Measurements from ENCODE around the gene KIAA1671.

Gene KIAA1671

DNA sequence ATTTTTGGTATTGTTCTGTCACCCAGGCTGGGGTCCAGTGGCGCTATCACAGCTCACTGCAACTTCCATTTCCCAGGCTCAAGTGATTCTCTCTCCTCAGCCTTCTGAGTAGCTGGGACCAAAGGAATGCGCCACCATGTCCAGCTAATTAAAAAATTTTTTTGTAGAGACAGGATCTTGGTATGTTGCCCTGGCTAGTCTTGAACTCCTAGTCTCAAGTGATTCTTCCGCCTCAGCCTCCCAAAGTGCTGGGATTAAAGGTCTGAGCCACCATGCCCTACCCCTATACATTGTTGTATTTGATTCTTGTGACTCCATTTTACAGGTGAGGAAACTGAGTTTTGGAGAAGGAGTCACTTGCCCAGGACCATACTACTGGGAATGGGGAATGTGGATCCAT lies 11.9 kb downstream of the KIAA1671 start:
- TF ChIP-seq ZNF274 (IDR thresholded peaks at IDR 0.05; ENCODE audit: low read depth, low read length) (no peak), YY1 (IDR thresholded peaks at IDR 0.05; ENCODE audit: insufficient read depth, insufficient read length) (no peak), SUZ12 (IDR thresholded peaks at IDR 0.05; ENCODE audit: extremely low read depth, insufficient read depth, insufficient read length) (no peak)
- Histone ChIP-seq H3K27me3 (ENCODE audit: insufficient read depth, insufficient read length) (no peaks in the 10 kb centered on the region), H3K9ac (ENCODE audit: insufficient read length, low read depth) (no peak overlapping the region), H3K36me3 (ENCODE audit: insufficient read depth, insufficient read length, low read length) (no peaks in the 10 kb centered on the region), H3K4me1 (ENCODE audit: insufficient read depth, insufficient read length) (peaks cover 4% of the 10 kb centered on the region), H3K9me3 (ENCODE audit: insufficient read depth, low read length) (no peaks in the 10 kb centered on the region), H3K4me3 (ENCODE audit: insufficient read length, low read depth) (no peak overlapping the region)
- no peak for DNase-seq (ENCODE audit: low read depth, low spot score)

- H3K36me3 ChIP-seq (ENCODE audit: insufficient read depth, insufficient read length, low read length) = no peaks in the 10 kb centered on the region
- H3K4me1 ChIP-seq (ENCODE audit: insufficient read depth, insufficient read length) = peaks cover 4% of the 10 kb centered on the region
- H3K9ac ChIP-seq (ENCODE audit: insufficient read length, low read depth) = no peak overlapping the region
- no peaks in the 10 kb centered on the region for H3K9me3 ChIP-seq (ENCODE audit: insufficient read depth, low read length)
- no peaks in the 10 kb centered on the region for H3K27me3 ChIP-seq (ENCODE audit: insufficient read depth, insufficient read length)
- no peak overlapping the region for H3K4me3 ChIP-seq (ENCODE audit: insufficient read length, low read depth)
- no peak for DNase-seq (ENCODE audit: low read depth, low spot score)
- no peak for TF ChIP-seq YY1 (IDR thresholded peaks at IDR 0.05; ENCODE audit: insufficient read depth, insufficient read length)
- no peak for TF ChIP-seq SUZ12 (IDR thresholded peaks at IDR 0.05; ENCODE audit: extremely low read depth, insufficient read depth, insufficient read length)
- TF ChIP-seq ZNF274 (IDR thresholded peaks at IDR 0.05; ENCODE audit: low read depth, low read length) = no peak
These were observed 13.5 kb downstream of the KIAA1671 start for GRCh38 chr22:24965822-24966626.

DNA sequence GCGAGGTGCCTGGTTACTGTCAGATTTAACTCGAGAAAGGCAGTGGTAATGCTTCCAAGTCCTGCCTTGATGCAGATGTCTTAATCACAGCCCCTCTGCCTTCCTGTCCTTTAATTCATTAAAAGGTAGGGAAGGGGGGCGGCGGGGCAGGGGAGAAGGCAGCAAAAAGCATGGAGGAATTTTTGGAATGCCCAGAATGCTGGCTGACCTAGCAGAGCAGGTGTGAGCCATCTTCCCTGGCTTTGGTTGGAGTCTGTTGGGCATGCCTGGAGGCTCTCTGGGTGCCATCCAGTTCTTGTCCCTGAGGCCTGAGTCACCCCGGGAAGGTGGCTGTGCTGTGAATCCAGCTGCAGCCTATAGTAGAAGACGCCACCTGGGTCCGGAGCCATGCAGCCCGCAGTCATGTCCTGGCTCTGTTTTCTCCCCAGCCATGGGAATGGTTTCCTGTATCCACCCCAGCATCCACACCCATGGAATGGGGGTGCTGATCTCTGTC lies 15.6 kb downstream of the KIAA1671 start:
- peak; percentile 50 for DNase-seq (ENCODE audit: low read depth, low spot score)
- TF ChIP-seq ZNF274 (IDR thresholded peaks at IDR 0.05; ENCODE audit: low read depth, low read length) (no peak), SUZ12 (IDR thresholded peaks at IDR 0.05; ENCODE audit: extremely low read depth, insufficient read depth, insufficient read length) (no peak), YY1 (IDR thresholded peaks at IDR 0.05; ENCODE audit: insufficient read depth, insufficient read length) (no peak)
- H3K4me1 ChIP-seq (ENCODE audit: insufficient read depth, insufficient read length) = peaks cover 8% of the 10 kb centered on the region
- no peak overlapping the region for H3K9ac ChIP-seq (ENCODE audit: insufficient read length, low read depth)
- no peaks in the 10 kb centered on the region for H3K27me3 ChIP-seq (ENCODE audit: insufficient read depth, insufficient read length)
- H3K4me3 ChIP-seq (ENCODE audit: insufficient read length, low read depth) = no peak overlapping the region
- no peaks in the 10 kb centered on the region for H3K9me3 ChIP-seq (ENCODE audit: insufficient read depth, low read length)
- no peaks in the 10 kb centered on the region for H3K36me3 ChIP-seq (ENCODE audit: insufficient read depth, insufficient read length, low read length)

- TF ChIP-seq ZNF274 (IDR thresholded peaks at IDR 0.05; ENCODE audit: low read depth, low read length) (no peak), YY1 (IDR thresholded peaks at IDR 0.05; ENCODE audit: insufficient read depth, insufficient read length) (no peak), SUZ12 (IDR thresholded peaks at IDR 0.05; ENCODE audit: extremely low read depth, insufficient read depth, insufficient read length) (no peak)
- Histone ChIP-seq H3K4me1 (ENCODE audit: insufficient read depth, insufficient read length) (peaks cover 8% of the 10 kb centered on the region), H3K9me3 (ENCODE audit: insufficient read depth, low read length) (no peaks in the 10 kb centered on the region), H3K27me3 (ENCODE audit: insufficient read depth, insufficient read length) (no peaks in the 10 kb centered on the region), H3K4me3 (ENCODE audit: insufficient read length, low read depth) (no peak overlapping the region), H3K9ac (ENCODE audit: insufficient read length, low read depth) (no peak overlapping the region), H3K36me3 (ENCODE audit: insufficient read depth, insufficient read length, low read length) (no peaks in the 10 kb centered on the region)
- DNase-seq (ENCODE audit: low read depth, low spot score) = no peak
These were observed 17.2 kb downstream of the KIAA1671 start for GRCh38 chr22:24969560-24970301.

DNA sequence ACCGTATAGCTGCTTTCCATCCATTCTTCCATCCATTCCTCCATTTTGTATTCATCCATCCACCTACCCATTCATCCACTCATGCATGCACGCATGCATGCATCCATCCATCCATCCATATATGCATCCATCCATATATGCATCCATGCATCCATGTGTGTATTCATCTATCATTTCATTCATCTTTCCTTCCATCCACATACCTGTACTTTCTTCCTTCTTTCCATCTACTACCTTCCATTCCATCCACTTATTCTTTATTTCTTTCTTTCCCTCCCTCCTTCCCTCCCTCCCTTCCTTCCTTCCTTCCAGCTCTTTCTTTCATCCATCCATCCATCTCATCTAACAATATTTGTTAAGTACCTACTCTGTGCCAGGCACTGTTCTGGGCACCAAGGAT lies 19.9 kb downstream of the KIAA1671 start:
- DNase-seq (ENCODE audit: low read depth, low spot score) = no peak
- no peaks in the 10 kb centered on the region for H3K9me3 ChIP-seq (ENCODE audit: insufficient read depth, low read length)
- no peak overlapping the region for H3K9ac ChIP-seq (ENCODE audit: insufficient read length, low read depth)
- no peak overlapping the region for H3K4me3 ChIP-seq (ENCODE audit: insufficient read length, low read depth)
- H3K27me3 ChIP-seq (ENCODE audit: insufficient read depth, insufficient read length) = no peaks in the 10 kb centered on the region
- peaks cover 11% of the 10 kb centered on the region for H3K4me1 ChIP-seq (ENCODE audit: insufficient read depth, insufficient read length)
- TF ChIP-seq SUZ12 (IDR thresholded peaks at IDR 0.05; ENCODE audit: extremely low read depth, insufficient read depth, insufficient read length) (no peak), YY1 (IDR thresholded peaks at IDR 0.05; ENCODE audit: insufficient read depth, insufficient read length) (no peak), ZNF274 (IDR thresholded peaks at IDR 0.05; ENCODE audit: low read depth, low read length) (no peak)
- H3K36me3 ChIP-seq (ENCODE audit: insufficient read depth, insufficient read length, low read length) = no peaks in the 10 kb centered on the region

GRCh38 chr22:24973872-24974271 lies 21.4 kb downstream of the KIAA1671 start:
- no peak for TF ChIP-seq YY1 (IDR thresholded peaks at IDR 0.05; ENCODE audit: insufficient read depth, insufficient read length)
- TF ChIP-seq SUZ12 (IDR thresholded peaks at IDR 0.05; ENCODE audit: extremely low read depth, insufficient read depth, insufficient read length) = no peak
- TF ChIP-seq ZNF274 (IDR thresholded peaks at IDR 0.05; ENCODE audit: low read depth, low read length) = no peak
- H3K4me1 ChIP-seq (ENCODE audit: insufficient read depth, insufficient read length) = peaks cover 7% of the 10 kb centered on the region

DNA sequence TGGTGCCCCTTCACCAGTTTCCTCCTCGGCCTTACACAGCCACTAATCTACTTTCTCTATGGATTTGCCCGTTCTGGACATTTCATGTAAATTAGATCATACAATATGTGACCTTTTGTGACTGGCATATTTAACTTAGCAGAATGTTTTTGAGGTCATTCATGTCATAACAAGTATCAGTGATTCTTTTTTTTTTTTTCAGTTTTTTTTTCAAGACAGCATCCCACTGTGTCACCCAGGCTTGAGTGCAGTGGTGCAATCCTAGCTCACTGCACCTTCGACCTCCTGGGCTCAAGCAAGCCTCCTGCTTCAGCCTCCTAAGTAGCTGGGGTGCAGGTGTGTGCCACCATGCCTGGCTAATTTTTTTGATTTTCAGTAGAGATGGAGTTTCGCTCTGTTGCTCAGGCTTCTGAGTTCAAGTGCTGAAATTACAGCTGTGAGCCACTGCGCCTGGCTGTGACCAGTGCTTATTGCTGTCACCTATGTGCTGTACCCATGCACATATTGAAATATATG lies 22.7 kb downstream of the KIAA1671 start:
- Histone ChIP-seq H3K4me1 (ENCODE audit: insufficient read depth, insufficient read length) (peaks cover 7% of the 10 kb centered on the region), H3K9me3 (ENCODE audit: insufficient read depth, low read length) (no peaks in the 10 kb centered on the region), H3K27me3 (ENCODE audit: insufficient read depth, insufficient read length) (no peaks in the 10 kb centered on the region), H3K36me3 (ENCODE audit: insufficient read depth, insufficient read length, low read length) (no peaks in the 10 kb centered on the region), H3K9ac (ENCODE audit: insufficient read length, low read depth) (no peak overlapping the region), H3K4me3 (ENCODE audit: insufficient read length, low read depth) (no peak overlapping the region)
- no peak for DNase-seq (ENCODE audit: low read depth, low spot score)
- TF ChIP-seq SUZ12 (IDR thresholded peaks at IDR 0.05; ENCODE audit: extremely low read depth, insufficient read depth, insufficient read length) = no peak
- no peak for TF ChIP-seq YY1 (IDR thresholded peaks at IDR 0.05; ENCODE audit: insufficient read depth, insufficient read length)
- TF ChIP-seq ZNF274 (IDR thresholded peaks at IDR 0.05; ENCODE audit: low read depth, low read length) = no peak

More at GRCh38 chr22:24973872-24974271, 21.4 kb downstream of the KIAA1671 start:
- no peak overlapping the region for H3K9ac ChIP-seq (ENCODE audit: insufficient read length, low read depth)
- H3K36me3 ChIP-seq (ENCODE audit: insufficient read depth, insufficient read length, low read length) = no peaks in the 10 kb centered on the region
- no peaks in the 10 kb centered on the region for H3K27me3 ChIP-seq (ENCODE audit: insufficient read depth, insufficient read length)
- no peak overlapping the region for H3K4me3 ChIP-seq (ENCODE audit: insufficient read length, low read depth)
- H3K9me3 ChIP-seq (ENCODE audit: insufficient read depth, low read length) = no peaks in the 10 kb centered on the region
- no peak for DNase-seq (ENCODE audit: low read depth, low spot score)
